T-helper 1 cell treated with Interleukin-12 subunit alpha and Interleukin-12 subunit beta and Interleukin-4 antibody, amounts not matched to agents 30 μg/mL and 1 μg/mL, for 36 hours (primary cell): ENCODE measurements around the gene FMNL1.
"Not testable (repeated sequence)": the region's sequence is repeated elsewhere in the genome, so short reads cannot be mapped to it uniquely, and the experiment has no call there.

Source experiments
- H3K27ac Mint-ChIP-seq: one replicate; pipeline ENCODE4 v1.8.0; 2021; ENCODE audit warnings: mild to moderate bottlenecking, mixed read lengths
- H3K27me3 Mint-ChIP-seq: one replicate; pipeline ENCODE4 v1.8.0; 2021; ENCODE audit warnings: low read depth, mixed read lengths
- H3K36me3 Mint-ChIP-seq: one replicate; pipeline ENCODE4 v1.8.0; 2021; ENCODE audit warnings: low read depth, mixed read lengths
- H3K4me1 Mint-ChIP-seq: one replicate; pipeline ENCODE4 v1.8.0; 2021; ENCODE audit warnings: low read depth, mixed read lengths
- H3K4me3 Mint-ChIP-seq: one replicate; pipeline ENCODE4 v1.8.0; 2021; ENCODE audit warnings: mild to moderate bottlenecking, moderate library complexity, mixed read lengths
- H3K9me3 Mint-ChIP-seq: one replicate; pipeline ENCODE4 v1.8.0; 2021; ENCODE audit warnings: mixed read lengths

The FMNL1 gene

GRCh38 chr17:45201880-45202279 lies 19.8 kb upstream of the FMNL1 start:
- H3K9me3 Mint-ChIP-seq, H3K27me3 Mint-ChIP-seq, H3K4me1 Mint-ChIP-seq, H3K36me3 Mint-ChIP-seq, H3K4me3 Mint-ChIP-seq, H3K27ac Mint-ChIP-seq: not testable (repeated sequence)

DNA sequence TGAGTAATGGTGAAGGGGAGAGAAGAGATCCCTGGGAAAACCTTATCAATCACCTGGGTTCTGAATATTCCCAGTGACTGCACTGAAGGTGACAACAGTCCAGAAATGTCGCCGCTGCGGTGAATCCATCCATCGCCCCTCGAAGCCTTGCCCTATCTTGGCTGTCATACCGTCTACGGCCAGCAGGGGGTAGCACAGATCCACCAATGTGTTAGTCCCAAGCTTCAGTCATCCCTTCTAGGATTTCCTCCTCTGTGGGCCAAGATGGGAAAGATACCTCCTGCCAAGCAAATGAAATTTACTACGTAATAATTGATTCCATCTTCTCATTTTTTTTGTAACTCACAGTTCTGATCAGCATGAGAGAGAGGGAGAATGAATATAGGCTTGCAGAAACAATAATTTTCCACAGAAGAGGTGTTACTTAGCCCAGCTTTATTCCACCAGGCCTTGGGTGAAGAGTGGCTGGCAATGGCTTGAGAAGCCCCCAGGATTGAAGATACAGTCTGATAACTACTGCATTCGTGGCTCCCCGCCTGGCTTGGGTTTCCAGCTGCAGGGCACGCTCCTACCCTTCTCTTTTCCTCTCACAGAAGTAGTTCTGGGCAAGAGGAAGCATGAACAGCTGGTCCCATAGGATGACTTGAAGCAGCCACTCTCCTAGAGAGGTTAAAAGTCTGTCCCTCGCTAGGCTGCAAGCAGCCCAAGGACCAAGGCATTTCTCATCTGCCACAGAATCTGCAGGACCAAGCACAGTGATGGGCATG lies 2.6 kb upstream of the FMNL1 start:
- no peaks in the 10 kb centered on the region for H3K9me3 Mint-ChIP-seq
- peak overlapping the region; percentile 84 for H3K27ac Mint-ChIP-seq
- H3K4me1 Mint-ChIP-seq: peaks cover 37% of the 10 kb centered on the region
- H3K4me3 Mint-ChIP-seq: peak overlapping the region; percentile 84
- peaks cover 49% of the 10 kb centered on the region for H3K36me3 Mint-ChIP-seq
- no peaks in the 10 kb centered on the region for H3K27me3 Mint-ChIP-seq

DNA sequence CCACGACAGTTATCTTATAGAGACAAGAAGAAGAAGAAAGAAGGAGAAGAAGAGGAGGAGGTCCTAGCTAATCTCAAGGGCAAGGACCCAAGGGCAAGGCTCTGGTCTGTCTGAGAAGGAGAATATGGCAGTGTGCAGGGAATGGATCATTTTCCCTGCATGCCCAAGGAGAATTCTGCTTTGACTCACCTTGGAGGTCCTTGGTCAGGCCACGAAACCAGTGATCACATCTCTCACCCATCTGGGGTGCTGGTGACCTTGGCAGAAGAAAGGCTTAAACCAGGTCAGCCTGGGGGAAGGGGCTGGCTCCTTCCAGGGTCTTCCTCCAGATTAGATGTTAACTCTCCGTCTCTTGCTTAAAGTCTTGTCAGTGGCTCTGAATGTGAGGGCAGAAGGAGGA lies 1.6 kb upstream of the FMNL1 start:
- H3K36me3 Mint-ChIP-seq: peaks cover 53% of the 10 kb centered on the region
- peak overlapping the region; percentile 84 for H3K27ac Mint-ChIP-seq
- no peaks in the 10 kb centered on the region for H3K27me3 Mint-ChIP-seq
- H3K4me3 Mint-ChIP-seq: peak overlapping the region; percentile 84
- H3K4me1 Mint-ChIP-seq: peaks cover 43% of the 10 kb centered on the region
- no peaks in the 10 kb centered on the region for H3K9me3 Mint-ChIP-seq

- no peak overlapping the region for H3K27ac Mint-ChIP-seq
- no peaks in the 10 kb centered on the region for H3K27me3 Mint-ChIP-seq
- H3K36me3 Mint-ChIP-seq: peaks cover 59% of the 10 kb centered on the region
- H3K4me1 Mint-ChIP-seq: peaks cover 51% of the 10 kb centered on the region
- H3K4me3 Mint-ChIP-seq: no peak overlapping the region
- no peaks in the 10 kb centered on the region for H3K9me3 Mint-ChIP-seq
Measured at GRCh38 chr17:45222014-45222288, 266 bp downstream of the FMNL1 start.

GRCh38 chr17:45222289-45222995 lies 757 bp downstream of the FMNL1 start:
- Mint-ChIP-seq H3K4me1 (peaks cover 55% of the 10 kb centered on the region), H3K27me3 (no peaks in the 10 kb centered on the region), H3K27ac (peak overlapping the region; percentile 96), H3K36me3 (peaks cover 58% of the 10 kb centered on the region), H3K9me3 (no peaks in the 10 kb centered on the region), H3K4me3 (peak overlapping the region; percentile 95)

DNA sequence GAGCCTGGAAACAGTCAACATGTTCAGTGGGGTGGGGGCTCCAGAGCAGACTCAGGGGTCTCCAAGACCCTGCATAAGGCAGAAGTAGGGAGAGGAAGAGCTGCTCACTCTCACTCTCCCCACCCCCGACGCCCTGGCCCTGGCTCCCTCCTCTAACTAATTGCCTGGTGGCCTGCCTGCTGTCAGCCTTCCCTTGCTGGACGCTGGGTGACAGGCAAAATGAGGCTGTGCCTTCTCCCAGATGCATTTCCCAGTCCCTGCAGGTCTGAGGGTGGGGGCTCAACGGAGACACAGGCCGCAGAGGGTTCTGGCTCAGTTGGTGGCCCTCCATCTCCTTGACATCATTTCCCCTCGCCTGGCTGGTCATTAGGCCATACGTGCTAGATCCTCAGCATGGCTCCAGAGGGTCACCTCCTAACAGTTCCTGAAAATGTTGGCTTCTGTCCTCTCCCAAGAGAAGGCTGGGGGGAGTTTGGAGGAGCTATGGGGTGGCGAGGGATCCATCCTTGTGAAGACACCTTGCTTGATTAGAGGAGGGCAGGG lies 1.4 kb downstream of the FMNL1 start:
- H3K9me3 Mint-ChIP-seq: no peaks in the 10 kb centered on the region
- H3K27ac Mint-ChIP-seq: peak overlapping the region; percentile 96
- H3K27me3 Mint-ChIP-seq: no peaks in the 10 kb centered on the region
- H3K4me3 Mint-ChIP-seq: peak overlapping the region; percentile 95
- H3K4me1 Mint-ChIP-seq: peaks cover 59% of the 10 kb centered on the region
- H3K36me3 Mint-ChIP-seq: peaks cover 55% of the 10 kb centered on the region

- peak overlapping the region; percentile 95 for H3K4me3 Mint-ChIP-seq
- H3K36me3 Mint-ChIP-seq: peaks cover 54% of the 10 kb centered on the region
- H3K27me3 Mint-ChIP-seq: no peaks in the 10 kb centered on the region
- H3K27ac Mint-ChIP-seq: peak overlapping the region; percentile 96
- peaks cover 65% of the 10 kb centered on the region for H3K4me1 Mint-ChIP-seq
- H3K9me3 Mint-ChIP-seq: no peaks in the 10 kb centered on the region
Measured at GRCh38 chr17:45223539-45224528, 2.1 kb downstream of the FMNL1 start.

- Mint-ChIP-seq H3K4me1 (peaks cover 64% of the 10 kb centered on the region), H3K4me3 (peak overlapping the region; percentile 95), H3K36me3 (peaks cover 49% of the 10 kb centered on the region), H3K27ac (peak overlapping the region; percentile 96), H3K27me3 (no peaks in the 10 kb centered on the region), H3K9me3 (no peaks in the 10 kb centered on the region)
Measured at GRCh38 chr17:45224671-45225050, 3.0 kb downstream of the FMNL1 start.

- Mint-ChIP-seq H3K27ac (peak overlapping the region; percentile 96), H3K4me1 (peaks cover 64% of the 10 kb centered on the region), H3K4me3 (peak overlapping the region; percentile 95), H3K9me3 (no peaks in the 10 kb centered on the region), H3K36me3 (peaks cover 43% of the 10 kb centered on the region), H3K27me3 (no peaks in the 10 kb centered on the region)
Measured at GRCh38 chr17:45225051-45225700, 3.5 kb downstream of the FMNL1 start.

DNA sequence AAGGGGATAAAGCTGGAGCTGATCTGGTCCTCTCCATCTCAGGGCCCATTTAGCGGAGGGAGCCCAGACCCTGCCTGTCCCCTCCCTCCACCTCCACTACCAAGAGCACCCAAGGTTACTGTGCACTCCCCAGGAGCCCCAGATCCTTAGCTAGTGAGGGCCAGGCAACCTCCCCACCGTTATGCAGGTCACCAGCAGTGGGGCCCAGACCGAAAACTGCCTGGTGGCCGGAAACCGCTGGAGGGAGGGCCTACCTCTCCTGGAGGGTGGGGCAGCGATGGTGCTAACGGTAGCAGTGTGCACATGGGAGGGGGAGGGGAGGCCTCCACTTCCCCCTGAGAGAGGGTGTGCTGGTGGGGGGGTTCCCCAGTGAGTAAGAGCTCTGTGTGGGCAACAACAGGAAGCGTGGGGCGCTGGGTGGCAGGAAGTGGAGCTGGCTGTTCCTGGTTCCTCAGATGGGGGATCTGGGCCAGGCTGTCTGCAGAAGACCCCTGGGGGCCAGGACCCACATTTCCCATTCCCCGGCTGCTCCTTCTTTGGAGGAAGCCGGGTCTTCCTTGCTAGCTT lies 4.4 kb downstream of the FMNL1 start:
- Mint-ChIP-seq H3K4me1 (peaks cover 63% of the 10 kb centered on the region), H3K4me3 (peak overlapping the region; percentile 95), H3K27me3 (no peaks in the 10 kb centered on the region), H3K9me3 (no peaks in the 10 kb centered on the region), H3K27ac (peak overlapping the region; percentile 96), H3K36me3 (peaks cover 39% of the 10 kb centered on the region)

- Mint-ChIP-seq H3K4me1 (peaks cover 65% of the 10 kb centered on the region), H3K9me3 (no peaks in the 10 kb centered on the region), H3K27ac (peak overlapping the region; percentile 96), H3K27me3 (no peaks in the 10 kb centered on the region), H3K36me3 (peaks cover 39% of the 10 kb centered on the region), H3K4me3 (peak overlapping the region; percentile 95)
Measured at GRCh38 chr17:45226576-45226975, 4.9 kb downstream of the FMNL1 start.

DNA sequence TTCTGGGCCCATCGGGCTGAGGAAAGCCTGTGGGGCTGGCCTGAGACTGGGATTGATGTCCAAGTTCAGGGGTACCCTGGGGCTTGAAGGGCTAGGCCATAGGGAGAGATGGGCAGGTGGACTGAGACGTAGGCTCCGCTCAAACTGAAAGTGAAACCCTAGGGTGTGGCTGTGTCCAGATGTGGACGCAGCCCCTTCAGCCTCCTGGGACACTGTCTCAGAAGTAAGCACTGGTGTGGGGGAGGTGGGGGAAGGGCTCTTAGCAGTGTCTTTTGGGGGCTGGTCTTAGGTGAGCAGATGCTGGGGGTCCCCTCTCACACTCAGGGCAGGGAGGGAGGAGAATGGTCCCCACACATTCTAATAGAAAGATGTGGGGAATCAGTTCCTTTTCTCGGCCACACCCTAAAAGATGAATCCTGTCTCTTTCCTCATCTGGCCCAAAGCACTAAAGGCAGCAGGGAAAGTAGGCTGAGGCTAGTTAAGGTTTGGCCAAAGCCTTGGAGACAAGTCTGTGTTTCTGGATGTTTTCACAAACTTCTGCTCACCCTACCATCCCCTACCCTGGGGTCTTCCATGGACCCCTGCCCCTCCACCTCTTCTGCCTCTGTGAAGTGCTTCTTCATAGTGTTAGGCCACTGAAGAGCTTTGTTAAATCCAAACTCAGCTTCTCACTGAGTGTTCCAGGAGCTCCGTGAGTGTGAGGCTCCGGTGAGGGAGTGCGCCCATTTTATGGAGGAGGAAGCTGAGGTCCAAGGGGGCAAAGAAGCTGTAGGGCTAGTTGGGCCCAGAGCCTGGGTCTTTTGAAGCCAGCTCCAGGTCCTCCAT lies 5.6 kb downstream of the FMNL1 start:
- no peaks in the 10 kb centered on the region for H3K9me3 Mint-ChIP-seq
- H3K27me3 Mint-ChIP-seq: no peaks in the 10 kb centered on the region
- peaks cover 71% of the 10 kb centered on the region for H3K4me1 Mint-ChIP-seq
- peak overlapping the region; percentile 96 for H3K27ac Mint-ChIP-seq
- peak overlapping the region; percentile 95 for H3K4me3 Mint-ChIP-seq
- H3K36me3 Mint-ChIP-seq: peaks cover 40% of the 10 kb centered on the region
